DOHH2 (cell line): ENCODE data around the gene SLC16A6.

ENCODE experiments used
- H3F3A ChIP-seq: fragments of 200-600 bp; sonication (generic), shearing (Covaris generic); 2 replicates; pipeline ENCODE4 v1.6.0; 2016; ENCODE audit warnings: antibody characterized with exemption, mild to moderate bottlenecking; ENCODE audit not compliant: control insufficient read depth, insufficient read depth
- H3K27ac ChIP-seq: fragments of 200-600 bp; sonication (generic); 2 replicates; pipeline ENCODE4 v1.5.1; 2014; ENCODE audit warnings: low read depth, mild to moderate bottlenecking, low read length, moderate library complexity
- H3K27me3 ChIP-seq: fragments of 200-600 bp; sonication (generic); 2 replicates; pipeline ENCODE4 v1.6.1; 2014; ENCODE audit warnings: mild to moderate bottlenecking, low read length, mixed read lengths; ENCODE audit not compliant: control insufficient read depth
- H3K36me3 ChIP-seq: fragments of 200-600 bp; sonication (generic); 2 replicates; pipeline ENCODE4 v1.6.1; 2014; ENCODE audit warnings: mild to moderate bottlenecking, low read length, moderate library complexity, mixed read lengths; ENCODE audit not compliant: control insufficient read depth
- H3K4me1 ChIP-seq: fragments of 200-600 bp; sonication (generic); 2 replicates; pipeline ENCODE4 v1.6.1; 2014; ENCODE audit warnings: mild to moderate bottlenecking, low read length, mixed read lengths; ENCODE audit not compliant: control insufficient read depth
- H3K4me2 ChIP-seq: fragments of 200-600 bp; sonication (generic); 2 replicates; pipeline ENCODE4 v1.6.0; 2014; ENCODE audit warnings: mild to moderate bottlenecking, low read length, moderate library complexity
- H3K4me3 ChIP-seq: fragments of 200-600 bp; sonication (generic); 2 replicates; pipeline ENCODE4 v1.5.1; 2014; ENCODE audit warnings: mild to moderate bottlenecking, low read length, mixed read lengths
- H3K79me2 ChIP-seq: fragments of 200-600 bp; sonication (generic); 2 replicates; pipeline ENCODE4 v1.6.1; 2014; ENCODE audit warnings: mild to moderate bottlenecking, low read length, mixed read lengths; ENCODE audit not compliant: control insufficient read depth
- H3K9me2 ChIP-seq: fragments of 200-600 bp; sonication (generic); replicated peaks from 2 replicates; pipeline ENCODE4 v1.6.1; 2014; ENCODE audit warnings: mild to moderate bottlenecking, low read length, mixed read lengths; ENCODE audit not compliant: control insufficient read depth
- H3K9me3 ChIP-seq: fragments of 200-600 bp; sonication (generic); 2 replicates; pipeline ENCODE4 v1.6.1; 2014; ENCODE audit warnings: antibody characterized with exemption, low read length, mixed read lengths; ENCODE audit not compliant: control insufficient read depth, insufficient read depth
- H4K20me1 ChIP-seq: fragments of 200-600 bp; sonication (generic); 2 replicates; pipeline ENCODE4 v1.6.0; 2014; ENCODE audit warnings: low read depth, mild to moderate bottlenecking, antibody characterized with exemption, low read length, moderate library complexity; ENCODE audit not compliant: control insufficient read depth, insufficient read depth
- EZH2phosphoT487 ChIP-seq: fragments of 200-600 bp; sonication (generic); IDR thresholded peaks from 2 replicates; pipeline ENCODE4 v1.6.1; 2017; ENCODE audit warnings: borderline replicate concordance, mild to moderate bottlenecking, antibody characterized with exemption, low read length, moderate library complexity, mixed read lengths
- TF ChIP-seq, protein P1 (sequence below): fragments of 200-600 bp; sonication (generic); IDR thresholded peaks from one replicate; pipeline ENCODE4 v1.5.1; 2014; ENCODE audit warnings: antibody characterized with exemption, mild to moderate bottlenecking, low read depth, low read length; ENCODE audit not compliant: poor library complexity, severe bottlenecking

The SLC16A6 gene

DNA sequence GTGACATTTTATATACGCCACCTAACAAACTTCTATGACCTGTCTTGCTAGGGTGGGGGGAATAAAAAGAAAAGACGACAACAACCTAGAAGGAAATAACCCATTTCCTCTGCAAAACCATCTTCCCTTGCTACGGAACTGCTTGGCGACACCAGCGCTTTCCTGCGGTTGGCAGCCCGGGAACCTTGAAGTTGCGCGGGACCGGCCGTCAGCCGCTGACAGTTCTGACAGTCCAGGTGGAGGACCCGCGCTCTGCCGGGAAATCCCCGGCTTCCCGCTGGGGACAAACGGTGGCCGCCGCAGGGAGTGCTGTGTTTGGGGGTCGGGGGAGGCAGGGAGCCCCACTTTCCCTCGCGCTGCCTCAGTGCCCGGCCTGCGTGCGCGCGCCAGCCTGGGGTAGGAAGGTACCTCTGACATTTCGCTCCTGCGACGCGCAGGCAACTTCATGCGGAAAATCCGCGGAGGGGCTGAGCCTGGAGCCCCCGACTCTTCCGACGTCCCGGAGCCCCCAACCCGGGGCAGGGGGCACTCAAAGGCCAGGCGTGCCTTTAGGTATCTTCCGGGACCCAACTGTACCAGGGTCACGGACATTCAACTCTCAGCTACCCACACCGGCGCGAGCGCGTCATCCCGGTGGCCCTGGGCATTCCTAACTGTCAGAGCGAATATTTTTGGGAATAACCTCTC lies 516 bp downstream of the SLC16A6 start:
- Histone ChIP-seq H3K4me2 (peak overlapping the region; percentile 89), H3K27ac (peak overlapping the region; percentile 97), H3K36me3 (peaks cover 36% of the 10 kb centered on the region), H4K20me1 (no peaks in the 10 kb centered on the region), H3K4me1 (peaks cover 48% of the 10 kb centered on the region), H3K9me2 (no peaks in the 10 kb centered on the region), H3K27me3 (no peaks in the 10 kb centered on the region), H3F3A (peaks cover 24% of the 10 kb centered on the region), H3K79me2 (peaks cover 72% of the 10 kb centered on the region), H3K4me3 (peak overlapping the region; percentile 97), H3K9me3 (no peaks in the 10 kb centered on the region)
- TF ChIP-seq, protein P1, sequence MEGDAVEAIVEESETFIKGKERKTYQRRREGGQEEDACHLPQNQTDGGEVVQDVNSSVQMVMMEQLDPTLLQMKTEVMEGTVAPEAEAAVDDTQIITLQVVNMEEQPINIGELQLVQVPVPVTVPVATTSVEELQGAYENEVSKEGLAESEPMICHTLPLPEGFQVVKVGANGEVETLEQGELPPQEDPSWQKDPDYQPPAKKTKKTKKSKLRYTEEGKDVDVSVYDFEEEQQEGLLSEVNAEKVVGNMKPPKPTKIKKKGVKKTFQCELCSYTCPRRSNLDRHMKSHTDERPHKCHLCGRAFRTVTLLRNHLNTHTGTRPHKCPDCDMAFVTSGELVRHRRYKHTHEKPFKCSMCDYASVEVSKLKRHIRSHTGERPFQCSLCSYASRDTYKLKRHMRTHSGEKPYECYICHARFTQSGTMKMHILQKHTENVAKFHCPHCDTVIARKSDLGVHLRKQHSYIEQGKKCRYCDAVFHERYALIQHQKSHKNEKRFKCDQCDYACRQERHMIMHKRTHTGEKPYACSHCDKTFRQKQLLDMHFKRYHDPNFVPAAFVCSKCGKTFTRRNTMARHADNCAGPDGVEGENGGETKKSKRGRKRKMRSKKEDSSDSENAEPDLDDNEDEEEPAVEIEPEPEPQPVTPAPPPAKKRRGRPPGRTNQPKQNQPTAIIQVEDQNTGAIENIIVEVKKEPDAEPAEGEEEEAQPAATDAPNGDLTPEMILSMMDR: no peak
- TF ChIP-seq EZH2phosphoT487: no peak

DNA sequence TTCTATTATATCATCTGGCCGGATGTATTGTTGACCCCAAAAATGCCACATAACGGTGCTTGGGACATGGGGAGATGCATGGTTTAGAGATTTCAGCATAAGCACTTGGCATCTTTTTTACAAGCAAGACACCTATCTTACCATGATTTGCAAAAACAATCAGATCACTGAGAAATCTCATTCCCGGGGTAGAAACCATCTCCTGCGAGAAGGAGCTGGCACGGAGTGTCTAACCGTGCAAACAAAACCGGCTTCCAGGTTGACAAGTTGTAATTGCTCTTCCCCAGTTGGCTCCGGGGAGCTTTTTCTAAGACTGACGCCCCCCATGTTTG lies 1.0 kb downstream of the SLC16A6 start:
- Histone ChIP-seq H3K79me2 (peaks cover 77% of the 10 kb centered on the region), H3K4me2 (peak overlapping the region; percentile 89), H3K4me3 (peak overlapping the region; percentile 97)

DNA sequence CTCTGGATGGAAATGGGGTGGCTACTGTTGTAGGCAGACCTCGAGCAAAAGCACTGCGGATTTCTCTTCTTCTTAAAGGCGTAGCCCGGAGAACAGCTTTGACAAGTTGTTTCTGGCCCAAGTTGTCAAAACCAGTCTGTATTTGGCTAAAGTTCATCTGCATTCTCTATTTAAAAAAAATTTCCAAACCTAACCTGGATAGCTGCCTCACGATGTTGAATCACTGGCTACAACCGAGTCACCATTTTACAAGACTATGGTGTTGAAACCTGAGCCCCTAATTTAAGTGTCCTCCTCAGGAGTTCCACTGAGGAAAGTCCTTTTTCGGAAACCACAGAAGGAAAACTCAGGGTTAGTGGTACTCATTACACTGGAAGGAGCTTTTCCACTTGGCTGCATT lies 1.5 kb downstream of the SLC16A6 start:
- no peaks in the 10 kb centered on the region for H4K20me1 ChIP-seq
- peak overlapping the region; percentile 89 for H3K4me2 ChIP-seq
- H3F3A ChIP-seq: peaks cover 24% of the 10 kb centered on the region
- H3K27ac ChIP-seq: peak overlapping the region; percentile 97
- TF ChIP-seq, protein P1: no peak
- TF ChIP-seq EZH2phosphoT487: no peak
- no peaks in the 10 kb centered on the region for H3K9me3 ChIP-seq
- peaks cover 81% of the 10 kb centered on the region for H3K79me2 ChIP-seq
- H3K4me1 ChIP-seq: peaks cover 57% of the 10 kb centered on the region
- peaks cover 46% of the 10 kb centered on the region for H3K36me3 ChIP-seq
- H3K9me2 ChIP-seq: no peaks in the 10 kb centered on the region
- H3K27me3 ChIP-seq: no peaks in the 10 kb centered on the region
- peak overlapping the region; percentile 97 for H3K4me3 ChIP-seq

More for the DNA sequence above, 1.0 kb downstream of the SLC16A6 start:
- TF ChIP-seq, protein P1: no peak
- TF ChIP-seq EZH2phosphoT487: no peak
- Histone ChIP-seq H4K20me1 (no peaks in the 10 kb centered on the region), H3F3A (peaks cover 24% of the 10 kb centered on the region), H3K9me2 (no peaks in the 10 kb centered on the region), H3K27ac (peak overlapping the region; percentile 97), H3K36me3 (peaks cover 42% of the 10 kb centered on the region), H3K4me1 (peaks cover 53% of the 10 kb centered on the region), H3K9me3 (no peaks in the 10 kb centered on the region), H3K27me3 (no peaks in the 10 kb centered on the region)
